ENCODE results near the gene CD300H. TPM values are rescaled to one million over a fixed set of nuclear protein-coding genes. Genes with fewer than 3 reads are reported as not detected.
"Not testable (repeated sequence)": the region's sequence is repeated elsewhere in the genome, so short reads cannot be mapped to it uniquely, and the experiment has no call there.

Gene CD300H
- total RNA-seq, 2 donors from 2014 or later: not detected

- Histone ChIP-seq H3K27me3 (replicated peaks; ENCODE audit: insufficient read depth) (no peaks in the 10 kb centered on the region), H3K27ac (no peak overlapping the region), H3K9me3 (no peaks in the 10 kb centered on the region), H3K36me3 (no peaks in the 10 kb centered on the region), H3K4me1 (replicated peaks) (no peaks in the 10 kb centered on the region), H3K4me3 (no peak overlapping the region)
- intact Hi-C loops (cut with DNase I): no loop called here
- no peak for DNase-seq (ENCODE audit: low spot score)
- TF ChIP-seq CTCF (IDR thresholded peaks at IDR 0.05) (no peak), POLR2AphosphoS5 (IDR thresholded peaks at IDR 0.05) (no peak), POLR2A (IDR thresholded peaks at IDR 0.05) (no peak)
- WGBS: 91% methylated on average over 1 of the region's 1 CpG
Observed at GRCh38 chr17:74563358-74563757, 4.0 kb downstream of the CD300H start.

GRCh38 chr17:74561586-74561985 is 5.7 kb downstream of the CD300H start:
- no peak overlapping the region for H3K27ac ChIP-seq
- H3K27me3 ChIP-seq (replicated peaks; ENCODE audit: insufficient read depth): no peaks in the 10 kb centered on the region
- TF ChIP-seq CTCF (IDR thresholded peaks at IDR 0.05) (no peak), POLR2A (IDR thresholded peaks at IDR 0.05) (no peak), POLR2AphosphoS5 (IDR thresholded peaks at IDR 0.05) (no peak)
- WGBS: 72% methylated on average over 3 of the region's 3 CpGs
- H3K36me3 ChIP-seq: no peaks in the 10 kb centered on the region
- DNase-seq (ENCODE audit: low spot score): no peak
- no peaks in the 10 kb centered on the region for H3K9me3 ChIP-seq
- H3K4me1 ChIP-seq (replicated peaks): no peaks in the 10 kb centered on the region
- H3K4me3 ChIP-seq: no peak overlapping the region
- intact Hi-C loops (cut with DNase I): no loop called here

DNA sequence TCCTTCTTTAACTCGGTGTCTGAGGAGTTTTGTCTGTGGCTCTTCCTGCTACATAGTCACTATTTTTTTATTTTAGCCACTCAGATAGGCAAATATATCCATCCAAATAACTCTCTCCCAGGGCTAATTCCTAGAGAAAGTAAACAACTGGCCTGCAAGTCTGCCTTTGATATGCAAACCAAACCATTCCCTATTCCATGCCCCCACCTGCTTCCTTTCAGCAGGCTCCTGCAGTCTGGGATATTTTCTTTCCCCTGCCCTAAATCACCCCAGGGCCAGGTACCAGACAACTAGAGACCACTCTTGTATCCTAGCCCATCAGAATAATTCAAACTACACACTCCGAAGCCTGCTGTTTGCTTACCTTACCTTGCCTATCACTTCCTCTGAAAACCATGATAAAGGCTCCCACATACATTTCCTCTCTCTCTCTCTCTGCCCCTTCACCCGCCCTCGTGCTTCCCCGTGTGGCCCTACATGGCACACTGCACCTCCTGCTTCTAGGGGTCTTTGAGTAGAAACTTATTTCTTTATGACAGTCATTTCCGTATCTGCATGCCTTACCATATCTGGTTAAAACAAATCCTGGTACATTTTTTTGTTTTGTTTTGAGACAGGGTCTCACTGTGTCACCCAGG is 8.3 kb downstream of the CD300H start:
- H3K27ac ChIP-seq: no peak overlapping the region
- TF ChIP-seq POLR2AphosphoS5 (IDR thresholded peaks at IDR 0.05) (no peak), CTCF (IDR thresholded peaks at IDR 0.05) (no peak), POLR2A (IDR thresholded peaks at IDR 0.05) (no peak)
- WGBS: 79% methylated on average over 6 of the region's 6 CpGs
- no peaks in the 10 kb centered on the region for H3K36me3 ChIP-seq
- no peaks in the 10 kb centered on the region for H3K9me3 ChIP-seq
- H3K4me3 ChIP-seq: no peak overlapping the region
- no peak for DNase-seq (ENCODE audit: low spot score)
- intact Hi-C loops (cut with DNase I): no loop called here
- H3K27me3 ChIP-seq (replicated peaks; ENCODE audit: insufficient read depth): no peaks in the 10 kb centered on the region
- no peaks in the 10 kb centered on the region for H3K4me1 ChIP-seq (replicated peaks)

GRCh38 chr17:74558402-74558801 is 8.9 kb downstream of the CD300H start:
- intact Hi-C loops (cut with DNase I); H3K4me1 ChIP-seq (replicated peaks); H3K27ac ChIP-seq; H3K27me3 ChIP-seq (replicated peaks; ENCODE audit: insufficient read depth); H3K36me3 ChIP-seq; DNase-seq (ENCODE audit: low spot score); H3K4me3 ChIP-seq; H3K9me3 ChIP-seq: not testable (repeated sequence)
- 69% methylated on average over 4 of the region's 4 CpGs for WGBS

DNA sequence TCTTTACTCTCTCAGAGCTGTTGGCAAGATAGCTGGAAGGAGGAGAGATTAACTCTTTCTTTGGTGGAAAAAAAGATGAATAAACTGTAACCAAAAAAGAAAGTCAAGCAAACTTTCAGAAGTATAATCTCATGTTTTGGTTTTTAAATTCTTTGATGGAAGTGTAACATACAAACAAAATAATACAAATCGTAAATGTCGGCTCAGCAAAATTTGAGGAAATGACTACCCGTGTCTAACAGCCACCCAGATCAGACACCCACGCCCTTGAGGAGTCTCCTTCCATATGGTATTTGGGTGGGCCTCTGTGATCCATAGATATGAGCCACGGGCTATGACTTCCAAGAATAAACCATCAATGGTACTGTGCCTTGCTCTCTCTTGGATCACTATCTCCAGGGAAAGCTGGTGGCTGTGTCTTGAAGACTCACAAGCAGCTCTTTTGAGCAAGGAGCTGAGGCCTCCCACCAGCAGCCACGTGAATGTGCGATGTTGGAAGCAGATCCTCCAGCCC is 11.8 kb downstream of the CD300H start:
- H3K4me1 ChIP-seq (replicated peaks): no peaks in the 10 kb centered on the region
- 73% methylated on average over 7 of the region's 7 CpGs for WGBS
- no peak for DNase-seq (ENCODE audit: low spot score)
- no peaks in the 10 kb centered on the region for H3K36me3 ChIP-seq
- intact Hi-C loops (cut with DNase I): no loop called here
- no peaks in the 10 kb centered on the region for H3K9me3 ChIP-seq
- H3K27ac ChIP-seq: no peak overlapping the region
- TF ChIP-seq POLR2AphosphoS5 (IDR thresholded peaks at IDR 0.05): no peak
- TF ChIP-seq CTCF (IDR thresholded peaks at IDR 0.05): no peak
- no peak for TF ChIP-seq POLR2A (IDR thresholded peaks at IDR 0.05)
- no peak overlapping the region for H3K4me3 ChIP-seq
- peaks cover 2% of the 10 kb centered on the region for H3K27me3 ChIP-seq (replicated peaks; ENCODE audit: insufficient read depth)

Measured in prostate gland (tissue), 2 donors.